Measurements from ENCODE around the gene CRABP1. TPM values are rescaled to one million over a fixed set of nuclear protein-coding genes. Genes with fewer than 3 reads are reported as not detected.

The CRABP1 gene
- total RNA-seq, 1 experiment from 2014 or later: not detected

GRCh38 chr15:78382114-78382880 is 42.1 kb downstream of the CRABP1 start:
- no peak for DNase-seq
- intact Hi-C loops (cut with micrococcal nuclease; ENCODE audit: unreplicated experiment): no loop called here
- BruUV-seq (replicated peaks): no TSS peak
- ChIA-PET POLR2A (ENCODE audit: unreplicated experiment) (no interaction called here), CTCF (no interaction called here)
- Histone ChIP-seq H2AFZ (no peak overlapping the region), H3K4me1 (replicated peaks; ENCODE audit: insufficient read depth) (no peaks in the 10 kb centered on the region), H3K79me2 (ENCODE audit: low read depth) (no peaks in the 10 kb centered on the region), H3K4me2 (no peak overlapping the region), H3K4me3 (no peak overlapping the region), H4K20me1 (ENCODE audit: insufficient read depth) (no peaks in the 10 kb centered on the region), H3K27ac (no peak overlapping the region), H3F3A (ENCODE audit: insufficient read depth, low read depth) (no peaks in the 10 kb centered on the region), H3K9me2 (ENCODE audit: insufficient read depth) (no peaks in the 10 kb centered on the region), H3K27me3 (ENCODE audit: insufficient read depth, low read depth) (peaks cover 41% of the 10 kb centered on the region), H3K36me3 (ENCODE audit: low read depth) (no peaks in the 10 kb centered on the region), H3K9me3 (ENCODE audit: insufficient read depth, low read depth) (no peaks in the 10 kb centered on the region)
- TF ChIP-seq CTCF (conservative IDR thresholded peaks at IDR 0.05) (no peak), EZH2 (IDR thresholded peaks at IDR 0.05; ENCODE audit: low read depth) (no peak)

- H3F3A ChIP-seq (ENCODE audit: insufficient read depth, low read depth): no peaks in the 10 kb centered on the region
- peaks cover 58% of the 10 kb centered on the region for H3K27me3 ChIP-seq (ENCODE audit: insufficient read depth, low read depth)
- no peak overlapping the region for H3K4me3 ChIP-seq
- no peak overlapping the region for H2AFZ ChIP-seq
- no peaks in the 10 kb centered on the region for H3K36me3 ChIP-seq (ENCODE audit: low read depth)
- H3K9me2 ChIP-seq (ENCODE audit: insufficient read depth): no peaks in the 10 kb centered on the region
- no peaks in the 10 kb centered on the region for H4K20me1 ChIP-seq (ENCODE audit: insufficient read depth)
- ChIA-PET POLR2A (ENCODE audit: unreplicated experiment) (no interaction called here), CTCF (no interaction called here)
- intact Hi-C loops (cut with micrococcal nuclease; ENCODE audit: unreplicated experiment): no loop called here
- no peak for DNase-seq
- no peaks in the 10 kb centered on the region for H3K4me1 ChIP-seq (replicated peaks; ENCODE audit: insufficient read depth)
- TF ChIP-seq CTCF (conservative IDR thresholded peaks at IDR 0.05): no peak
- TF ChIP-seq EZH2 (IDR thresholded peaks at IDR 0.05; ENCODE audit: low read depth): no peak
- H3K4me2 ChIP-seq: no peak overlapping the region
- H3K9me3 ChIP-seq (ENCODE audit: insufficient read depth, low read depth): no peaks in the 10 kb centered on the region
- H3K79me2 ChIP-seq (ENCODE audit: low read depth): no peaks in the 10 kb centered on the region
- no peak overlapping the region for H3K27ac ChIP-seq
- BruUV-seq (replicated peaks): no TSS peak
These were observed 44.5 kb downstream of the CRABP1 start for GRCh38 chr15:78384651-78385050.

- Histone ChIP-seq H3K36me3 (ENCODE audit: low read depth) (no peaks in the 10 kb centered on the region), H3K4me3 (no peak overlapping the region), H3K27me3 (ENCODE audit: insufficient read depth, low read depth) (peaks cover 60% of the 10 kb centered on the region), H2AFZ (no peak overlapping the region), H3K4me1 (replicated peaks; ENCODE audit: insufficient read depth) (no peaks in the 10 kb centered on the region), H3F3A (ENCODE audit: insufficient read depth, low read depth) (no peaks in the 10 kb centered on the region), H3K4me2 (no peak overlapping the region), H3K9me2 (ENCODE audit: insufficient read depth) (no peaks in the 10 kb centered on the region), H3K79me2 (ENCODE audit: low read depth) (no peaks in the 10 kb centered on the region), H4K20me1 (ENCODE audit: insufficient read depth) (no peaks in the 10 kb centered on the region), H3K9me3 (ENCODE audit: insufficient read depth, low read depth) (no peaks in the 10 kb centered on the region), H3K27ac (no peak overlapping the region)
- TF ChIP-seq EZH2 (IDR thresholded peaks at IDR 0.05; ENCODE audit: low read depth): no peak
- no peak for TF ChIP-seq CTCF (conservative IDR thresholded peaks at IDR 0.05)
- no TSS peak for BruUV-seq (replicated peaks)
- ChIA-PET POLR2A (ENCODE audit: unreplicated experiment) (interaction anchor here (0.7 kb wide), 1 partner anchor 1230 kb away, joined by 16 read pairs; no protein-coding TSS in a partner anchor), CTCF (no interaction called here)
- DNase-seq: no peak
- intact Hi-C loops (cut with micrococcal nuclease; ENCODE audit: unreplicated experiment): no loop called here
These were observed 47.3 kb downstream of the CRABP1 start for GRCh38 chr15:78387246-78388037.

All from PC-9 (cell line).